ENCODE results near the gene ZNF107. TPM values are rescaled to one million over a fixed set of nuclear protein-coding genes. Genes with fewer than 3 reads are reported as not detected.

The ZNF107 gene
- total and polyA plus RNA-seq, 2 of the 13 experiments (the other 11 are each of a cell fraction or from before 2014, with no cell fraction given) = 2.5 to 5.4 TPM

DNA sequence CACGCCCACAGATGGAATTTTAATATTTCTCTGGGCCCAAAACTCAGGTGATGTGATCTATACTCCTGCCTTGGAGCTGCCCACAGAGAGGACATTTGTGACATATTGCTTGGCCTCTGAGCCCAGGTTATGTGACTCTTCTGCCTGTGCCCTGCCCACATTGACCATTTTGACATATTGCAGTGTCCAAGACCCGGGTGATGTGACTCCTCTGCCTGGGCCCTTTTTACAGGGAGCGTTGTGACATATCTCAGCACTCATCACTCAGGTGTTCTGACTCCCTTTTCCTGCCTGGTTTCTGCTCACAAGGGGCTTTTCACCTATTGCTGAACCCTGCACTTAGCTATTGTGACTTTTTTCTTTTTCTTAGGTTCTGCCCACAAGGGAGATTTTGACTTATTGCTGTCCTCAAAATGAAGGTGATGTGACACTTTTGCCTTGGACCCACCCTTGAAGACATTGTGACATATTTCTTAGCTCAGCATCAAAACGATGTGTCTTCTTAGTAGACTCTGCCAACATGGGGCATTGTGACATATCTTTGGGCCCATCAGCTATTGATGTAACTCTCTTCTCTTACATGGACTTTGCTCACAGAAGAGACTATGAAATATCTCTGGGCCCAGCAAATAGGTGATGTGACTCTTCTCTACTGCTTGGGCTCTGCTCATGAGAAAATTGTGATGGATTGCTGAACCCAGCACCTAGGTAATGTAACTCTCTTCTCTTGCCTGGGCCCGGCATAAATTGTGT is 11.0 kb upstream of the ZNF107 start:
- H3K9me3 ChIP-seq (ENCODE audit: low read length) = no peaks in the 10 kb centered on the region
- no peak for TF ChIP-seq ZFX (CRISPR knock-in tag; IDR thresholded peaks at IDR 0.05; ENCODE audit: low read depth)
- TF ChIP-seq CEBPB (IDR thresholded peaks at IDR 0.05; ENCODE audit: borderline replicate concordance, low read depth, low read length) = peak; percentile 80
- no peak for TF ChIP-seq ZNF639 (CRISPR knock-in tag; conservative IDR thresholded peaks at IDR 0.05)
- TF ChIP-seq ZNF644 (CRISPR knock-in tag; IDR thresholded peaks at IDR 0.05; ENCODE audit: low read depth) = peak; percentile 41; the same call in 1 of the 2 replicates
- TF ChIP-seq, protein P1, sequence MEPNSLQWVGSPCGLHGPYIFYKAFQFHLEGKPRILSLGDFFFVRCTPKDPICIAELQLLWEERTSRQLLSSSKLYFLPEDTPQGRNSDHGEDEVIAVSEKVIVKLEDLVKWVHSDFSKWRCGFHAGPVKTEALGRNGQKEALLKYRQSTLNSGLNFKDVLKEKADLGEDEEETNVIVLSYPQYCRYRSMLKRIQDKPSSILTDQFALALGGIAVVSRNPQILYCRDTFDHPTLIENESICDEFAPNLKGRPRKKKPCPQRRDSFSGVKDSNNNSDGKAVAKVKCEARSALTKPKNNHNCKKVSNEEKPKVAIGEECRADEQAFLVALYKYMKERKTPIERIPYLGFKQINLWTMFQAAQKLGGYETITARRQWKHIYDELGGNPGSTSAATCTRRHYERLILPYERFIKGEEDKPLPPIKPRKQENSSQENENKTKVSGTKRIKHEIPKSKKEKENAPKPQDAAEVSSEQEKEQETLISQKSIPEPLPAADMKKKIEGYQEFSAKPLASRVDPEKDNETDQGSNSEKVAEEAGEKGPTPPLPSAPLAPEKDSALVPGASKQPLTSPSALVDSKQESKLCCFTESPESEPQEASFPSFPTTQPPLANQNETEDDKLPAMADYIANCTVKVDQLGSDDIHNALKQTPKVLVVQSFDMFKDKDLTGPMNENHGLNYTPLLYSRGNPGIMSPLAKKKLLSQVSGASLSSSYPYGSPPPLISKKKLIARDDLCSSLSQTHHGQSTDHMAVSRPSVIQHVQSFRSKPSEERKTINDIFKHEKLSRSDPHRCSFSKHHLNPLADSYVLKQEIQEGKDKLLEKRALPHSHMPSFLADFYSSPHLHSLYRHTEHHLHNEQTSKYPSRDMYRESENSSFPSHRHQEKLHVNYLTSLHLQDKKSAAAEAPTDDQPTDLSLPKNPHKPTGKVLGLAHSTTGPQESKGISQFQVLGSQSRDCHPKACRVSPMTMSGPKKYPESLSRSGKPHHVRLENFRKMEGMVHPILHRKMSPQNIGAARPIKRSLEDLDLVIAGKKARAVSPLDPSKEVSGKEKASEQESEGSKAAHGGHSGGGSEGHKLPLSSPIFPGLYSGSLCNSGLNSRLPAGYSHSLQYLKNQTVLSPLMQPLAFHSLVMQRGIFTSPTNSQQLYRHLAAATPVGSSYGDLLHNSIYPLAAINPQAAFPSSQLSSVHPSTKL (CRISPR knock-in tag; IDR thresholded peaks at IDR 0.05) = 0 out of 2 replicates have a peak, but pooled peaks have one; percentile 23
- peak; percentile 54 for TF ChIP-seq HNF4A (CRISPR knock-in tag; IDR thresholded peaks at IDR 0.05)
- no peak for TF ChIP-seq FOXA1 (IDR thresholded peaks at IDR 0.05)
- 0 out of 2 replicates have a peak, but pooled peaks have one; percentile 5 for TF ChIP-seq FOXA1 (CRISPR knock-in tag; IDR thresholded peaks at IDR 0.05)
- H4K20me1 ChIP-seq (ENCODE audit: insufficient read depth, low read length) = no peaks in the 10 kb centered on the region
- ChIA-PET POLR2A (no interaction called here), CTCF (ENCODE audit: low intra/inter-chr PET ratio, low total read pairs) (no interaction called here)
- no peak overlapping the region for H3K27ac ChIP-seq (ENCODE audit: extremely low read length, insufficient read depth, low read length)
- H3K9ac ChIP-seq (ENCODE audit: insufficient read depth, low read depth, low read length) = no peak overlapping the region
- no peaks in the 10 kb centered on the region for H3K79me2 ChIP-seq (ENCODE audit: insufficient read depth, low read length)
- FAIRE-seq (no peak), ATAC-seq (peak; percentile 62), DNase-seq (ENCODE audit: low spot score) (no peak)
- no TSS peak for BruUV-seq (replicated peaks)
- 16% methylated on average over 5 of the region's 5 CpGs for WGBS (ENCODE audit: low lambda C conversion rate)
- H3K4me3 ChIP-seq (replicated peaks in 1 of 3; ENCODE audit: insufficient read depth in 1 of 3, low read depth in 2 of 3, low read length in 3 of 3) = no peak overlapping the region
- no peak overlapping the region for H3K4me2 ChIP-seq (ENCODE audit: low read depth, low read length)
- intact Hi-C loops (cut with micrococcal nuclease; ENCODE audit: unreplicated experiment) (no loop called here), in situ Hi-C loops (cut with HindIII; ENCODE audit: extremely low pct_ligation_motif_present, low pct_unique_long_range_greater_than_20kb) (no loop called here)
- H3K4me1 ChIP-seq (ENCODE audit: insufficient read depth, low read length) = peaks cover 12% of the 10 kb centered on the region; the same call in 1 of the 2 replicates
- no peak overlapping the region for H2AFZ ChIP-seq (ENCODE audit: low read length)
- H3K36me3 ChIP-seq (replicated peaks in 1 of 2; ENCODE audit: control insufficient read depth in 1 of 2, insufficient read depth in 2 of 2, low read length in 2 of 2) = no peaks in the 10 kb centered on the region
- no peaks in the 10 kb centered on the region for H3K27me3 ChIP-seq (ENCODE audit: control insufficient read depth in 1 of 2, insufficient read depth in 2 of 2, low read length in 2 of 2)
